Spleen (tissue), 11 donors: ENCODE measurements around the gene DFFA. TPM values are rescaled to one million over a fixed set of nuclear protein-coding genes. Genes with fewer than 3 reads are reported as not detected.
"Not testable (repeated sequence)": the region's sequence is repeated elsewhere in the genome, so short reads cannot be mapped to it uniquely, and the experiment has no call there.

Source experiments
- DNase-seq: peaks from one replicate; pipeline ENCODE4 v3.0.0-alpha.2; 2020
- H3K27ac ChIP-seq, 8 donors: fragments of 200-600 bp; sonication (generic) in 7 of 8; 1 replicate in 4 of 8; 2 replicates in 4 of 8; pipeline versions ENCODE4 v1.5.0 to v1.8.0; 2016 to 2021; ENCODE audit warnings: inconsistent platforms in 4 of 8, mild to moderate bottlenecking in 4 of 8, moderate library complexity in 1 of 8
- H3K27me3 ChIP-seq, 7 donors: fragments of 200-600 bp; sonication (generic) in 6 of 7; replicated peaks in 1 of 7; 1 replicate in 4 of 7; 2 replicates in 3 of 7; pipeline versions ENCODE4 v1.5.0 to v1.8.0; 2016 to 2021; ENCODE audit warnings: inconsistent platforms in 3 of 7, mild to moderate bottlenecking in 1 of 7
- H3K36me3 ChIP-seq, 6 donors: fragments of 200-600 bp; sonication (generic) in 5 of 6; 1 replicate in 4 of 6; 2 replicates in 2 of 6; pipeline versions ENCODE4 v1.5.0 to v1.8.0; 2016 to 2021; ENCODE audit warnings: inconsistent platforms in 2 of 6
- H3K4me1 ChIP-seq, 6 donors: fragments of 200-600 bp; sonication (generic) in 5 of 6; 1 replicate in 3 of 6; 2 replicates in 3 of 6; pipeline versions ENCODE4 v1.5.0 to v1.8.0; 2016 to 2021; ENCODE audit warnings: inconsistent platforms in 3 of 6
- H3K4me3 ChIP-seq, 8 donors: fragments of 200-600 bp; sonication (generic) in 7 of 8; 1 replicate in 4 of 8; 2 replicates in 4 of 8; pipeline versions ENCODE4 v1.5.0 to v1.8.0; 2016 to 2021; ENCODE audit warnings: inconsistent platforms in 4 of 8, mild to moderate bottlenecking in 4 of 8, moderate library complexity in 2 of 8
- H3K9me3 ChIP-seq, 8 donors: fragments of 200-600 bp; sonication (generic) in 7 of 8; 1 replicate in 4 of 8; 2 replicates in 4 of 8; pipeline versions ENCODE4 v1.5.0 to v1.8.0; 2016 to 2021; ENCODE audit warnings: inconsistent platforms in 4 of 8
- POLR2A ChIP-seq, 3 donors: fragments of 450-650 bp; IDR thresholded peaks; one replicate each; pipeline ENCODE4 v1.5.1; 2017; ENCODE audit warnings: antibody characterized with exemption in 3 of 3, mild to moderate bottlenecking in 1 of 3
- POLR2AphosphoS5 ChIP-seq, 3 donors: sonication (generic); formaldehyde crosslinking; IDR thresholded peaks; one replicate each; pipeline ENCODE4 v1.5.1; 2017; ENCODE audit warnings: antibody characterized with exemption in 3 of 3
- WGBS, 5 donors: extraction: QIAGEN DNeasy Blood & Tissue Kit in 3 of 5; methylation state at CpG; one replicate each; pipeline versions ENCODE4 v1.1.5 to v1.1.7; 2013 to 2018; 5-methylcytosine and 5-hydroxymethylcytosine counted together
- intact Hi-C: fragments of 100-400 bp; cut with DNase I; formaldehyde crosslinking; loops from one replicate; pipeline ENCODE4 v1.15.0; 2023; ENCODE audit warnings: low total_unique reads
- polyA plus RNA-seq, 3 donors: library from polyadenylated mRNA; stranded (reverse); fragments of 200-250 nt; gene quantifications; one replicate each; pipeline ENCODE4 v1.2.1, GENCODE V29; 2013
- total RNA-seq, 7 donors: library from RNA; depleted of rRNA in 3 of 7; stranded (reverse); fragments of >200 nt in 3 of 7; fragmentation: NEBNext Ultra II Directional in 4 of 7; extraction: Animal tissue kit (Norgen Biotek cat#: 25700) in 4 of 7; gene quantifications; one replicate each; pipeline versions ENCODE4 v1.1.0 to v1.2.1, GENCODE V29; 2016 to 2021
- TF ChIP-seq, protein P1 (sequence below), 11 experiments: fragments of 200-600 bp in 7 of 11; fragments of 450-650 bp in 4 of 11; sonication (generic) in 4 of 11; IDR thresholded peaks in 8 of 11; conservative IDR thresholded peaks in 3 of 11; 1 replicate in 7 of 11; 2 replicates in 4 of 11; pipeline versions ENCODE4 v1.4.0 to v1.8.0; 2016 to 2021; ENCODE audit warnings: antibody characterized with exemption in 11 of 11, inconsistent platforms in 4 of 11, mild to moderate bottlenecking in 1 of 11
- donor health status: healthy with polysubstance abuse.
- donor health status: DM: no; HTN: no; CAD: no; lungs with moderate emphysema.
- donor health status: DM: no; HTN: no; CAD: no.
- donor health status: Bipolar disorder and iron deficiency.
- donor health status: healthy.
- donor health status: DM: no; HTN: no; CAD: no.
- donor health status: DM: yes; HTN: yes; CAD: no.

The DFFA gene
- total and polyA plus RNA-seq, 10 donors, result 7.2 to 30.1 (median 21.4) TPM

DNA sequence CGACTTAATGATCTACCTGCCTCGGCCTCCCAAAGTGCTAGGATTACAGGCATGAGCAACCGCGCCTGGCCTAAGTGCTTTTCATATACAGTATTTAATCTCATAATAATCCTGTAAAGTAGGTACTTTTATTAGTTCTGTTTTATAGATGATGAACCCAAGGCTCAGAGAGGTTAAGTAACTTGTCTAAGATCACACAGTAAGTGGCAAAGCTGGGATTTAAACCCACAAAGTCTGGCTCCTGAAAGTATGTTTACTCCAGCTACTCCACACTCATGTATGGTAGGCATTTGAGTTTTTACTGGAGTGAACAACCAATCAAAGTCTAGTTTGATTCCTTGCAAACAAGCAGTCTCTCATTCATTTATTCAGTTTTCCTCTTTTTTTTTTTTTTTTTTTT is 2.3 kb downstream of the DFFA start:
- Histone ChIP-seq H3K27me3 (no peaks in the 10 kb centered on the region), H3K4me3 (no peak overlapping the region), H3K9me3 (no peaks in the 10 kb centered on the region), H3K4me1 (peaks cover 13 to 40% (median 31%) of the 10 kb centered on the region in 6 donors), H3K36me3 (peaks cover 0 to 46% (median 41%) of the 10 kb centered on the region in 6 donors), H3K27ac (no peak overlapping the region)
- DNase-seq, result no peak
- TF ChIP-seq POLR2AphosphoS5 (IDR thresholded peaks at IDR 0.05) (no peak), POLR2A (IDR thresholded peaks at IDR 0.05) (no peak)
- TF ChIP-seq, protein P1, sequence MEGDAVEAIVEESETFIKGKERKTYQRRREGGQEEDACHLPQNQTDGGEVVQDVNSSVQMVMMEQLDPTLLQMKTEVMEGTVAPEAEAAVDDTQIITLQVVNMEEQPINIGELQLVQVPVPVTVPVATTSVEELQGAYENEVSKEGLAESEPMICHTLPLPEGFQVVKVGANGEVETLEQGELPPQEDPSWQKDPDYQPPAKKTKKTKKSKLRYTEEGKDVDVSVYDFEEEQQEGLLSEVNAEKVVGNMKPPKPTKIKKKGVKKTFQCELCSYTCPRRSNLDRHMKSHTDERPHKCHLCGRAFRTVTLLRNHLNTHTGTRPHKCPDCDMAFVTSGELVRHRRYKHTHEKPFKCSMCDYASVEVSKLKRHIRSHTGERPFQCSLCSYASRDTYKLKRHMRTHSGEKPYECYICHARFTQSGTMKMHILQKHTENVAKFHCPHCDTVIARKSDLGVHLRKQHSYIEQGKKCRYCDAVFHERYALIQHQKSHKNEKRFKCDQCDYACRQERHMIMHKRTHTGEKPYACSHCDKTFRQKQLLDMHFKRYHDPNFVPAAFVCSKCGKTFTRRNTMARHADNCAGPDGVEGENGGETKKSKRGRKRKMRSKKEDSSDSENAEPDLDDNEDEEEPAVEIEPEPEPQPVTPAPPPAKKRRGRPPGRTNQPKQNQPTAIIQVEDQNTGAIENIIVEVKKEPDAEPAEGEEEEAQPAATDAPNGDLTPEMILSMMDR (IDR thresholded peaks at IDR 0.05 in 8 of 11, conservative IDR thresholded peaks at IDR 0.05 in 3 of 11), result no peak
- 92 to 97% (median 95%) methylated on average over 4 of the region's 4 CpGs for WGBS, 5 donors
- intact Hi-C loops, result no loop called here

GRCh38 chr1:10467078-10467477 is 5.3 kb downstream of the DFFA start:
- Histone ChIP-seq H3K27ac (no peak overlapping the region), H3K4me1 (peaks cover 8 to 15% (median 12%) of the 10 kb centered on the region in 6 donors), H3K4me3 (no peak overlapping the region), H3K27me3 (no peaks in the 10 kb centered on the region), H3K9me3 (no peaks in the 10 kb centered on the region), H3K36me3 (peaks cover 0 to 75% (median 69%) of the 10 kb centered on the region in 6 donors)
- 91 to 100% (median 95%) methylated on average over 2 of the region's 2 CpGs for WGBS, 5 donors
- peak; percentile 18 for DNase-seq
- TF ChIP-seq POLR2AphosphoS5 (IDR thresholded peaks at IDR 0.05) (no peak), POLR2A (IDR thresholded peaks at IDR 0.05) (no peak)
- TF ChIP-seq, protein P1 (IDR thresholded peaks at IDR 0.05 in 8 of 11, conservative IDR thresholded peaks at IDR 0.05 in 3 of 11), result no peak
- intact Hi-C loops, result no loop called here

DNA sequence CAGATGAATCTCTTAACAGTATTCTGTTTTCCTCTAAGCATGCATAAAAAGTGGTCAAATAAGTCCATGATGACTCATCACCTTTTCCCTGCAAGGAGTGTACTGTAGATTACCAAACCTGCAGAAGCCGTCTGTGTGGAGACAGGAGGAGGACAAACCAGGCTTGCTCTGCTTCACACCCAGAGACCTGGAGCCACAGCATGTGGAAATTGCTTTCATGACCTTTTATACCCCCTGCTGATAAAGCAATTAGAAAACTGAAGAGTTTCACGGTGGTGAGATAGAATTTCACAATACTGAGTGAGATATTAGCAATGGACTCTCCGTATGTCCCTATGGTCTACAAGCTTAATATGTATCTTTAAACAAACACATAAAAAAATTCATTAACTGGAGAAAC is 13.1 kb downstream of the DFFA start:
- intact Hi-C loops, result no loop called here
- TF ChIP-seq POLR2A (IDR thresholded peaks at IDR 0.05) (no peak), POLR2AphosphoS5 (IDR thresholded peaks at IDR 0.05) (no peak)
- TF ChIP-seq, protein P1 (IDR thresholded peaks at IDR 0.05 in 8 of 11, conservative IDR thresholded peaks at IDR 0.05 in 3 of 11), result no peak
- H3K4me1 ChIP-seq, result peaks cover 0 to 22% (median 9%) of the 10 kb centered on the region in 6 donors
- peaks cover 0 to 6% (median 0%) of the 10 kb centered on the region in 8 donors for H3K9me3 ChIP-seq
- H3K4me3 ChIP-seq, result no peak overlapping the region
- peaks cover 0 to 58% (median 34%) of the 10 kb centered on the region in 6 donors for H3K36me3 ChIP-seq
- peak overlapping the region in 3 of 8 donors; percentile 67 to 77 (median 68) for H3K27ac ChIP-seq
- DNase-seq, result no peak
- H3K27me3 ChIP-seq, result no peaks in the 10 kb centered on the region
- 53 to 74% (median 56%) methylated on average over 3 of the region's 3 CpGs for WGBS, 5 donors

- 62 to 83% (median 67%) methylated on average over 9 of the region's 9 CpGs for WGBS, 5 donors
These were observed 14.5 kb downstream of the DFFA start for GRCh38 chr1:10457875-10458274.

DNA sequence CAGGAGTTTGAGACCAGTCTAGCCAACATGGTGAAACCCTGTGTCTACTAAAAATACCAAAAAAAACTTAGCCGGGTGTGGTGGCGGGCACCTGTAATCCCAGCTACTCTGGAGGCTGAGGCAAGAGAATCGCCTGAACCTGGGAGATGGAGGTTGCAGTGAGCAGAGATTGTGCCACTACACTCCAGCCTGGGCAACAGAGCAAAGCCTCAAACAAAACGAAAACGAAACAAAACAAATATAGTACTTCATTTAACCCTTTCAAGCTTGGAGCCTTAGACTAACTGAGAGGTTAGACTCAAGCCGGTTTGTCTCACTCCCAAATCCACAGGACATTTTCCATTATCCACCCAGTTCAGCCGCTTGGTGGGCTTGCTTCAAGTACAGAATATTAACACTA is 14.9 kb downstream of the DFFA start:
- intact Hi-C loops, H3K27me3 ChIP-seq, H3K9me3 ChIP-seq, DNase-seq: not testable (repeated sequence)
- Histone ChIP-seq H3K4me1 (peaks cover 0 to 22% (median 9%) of the 10 kb centered on the region in 6 donors), H3K36me3 (peaks cover 0 to 41% (median 17%) of the 10 kb centered on the region in 6 donors), H3K4me3 (peak overlapping the region in 1 of 8 donors; percentile 27), H3K27ac (peak overlapping the region in 7 of 8 donors; percentile 29 to 77 (median 67))
- whole genome bisulfite sequencing, 5 donors, result 63 to 69% (median 66%) methylated on average over 7 of the region's 7 CpGs

More at GRCh38 chr1:10457875-10458274, 14.5 kb downstream of the DFFA start:
- peak overlapping the region in 1 of 8 donors; percentile 27 for H3K4me3 ChIP-seq
- peaks cover 0 to 6% (median 0%) of the 10 kb centered on the region in 8 donors for H3K9me3 ChIP-seq
- H3K27me3 ChIP-seq, result no peaks in the 10 kb centered on the region
- TF ChIP-seq POLR2AphosphoS5 (IDR thresholded peaks at IDR 0.05) (peak in 1 of 3 donors; percentile 24), POLR2A (IDR thresholded peaks at IDR 0.05) (no peak)
- H3K36me3 ChIP-seq, result peaks cover 0 to 45% (median 21%) of the 10 kb centered on the region in 6 donors
- no peak for DNase-seq
- H3K4me1 ChIP-seq, result peaks cover 0 to 22% (median 9%) of the 10 kb centered on the region in 6 donors
- intact Hi-C loops, result no loop called here
- H3K27ac ChIP-seq, result peak overlapping the region in 7 of 8 donors; percentile 29 to 77 (median 67)
